Astrocyte of the spinal cord (primary cell): ENCODE data around the gene RNF144A.

Source experiments
- DNase-seq: peaks from one replicate; pipeline ENCODE4 v3.0.0; 2011; ENCODE audit warnings: low read depth, low spot score
- H3K4me3 ChIP-seq: 2 replicates; pipeline ENCODE4 v1.5.1; 2011; ENCODE audit warnings: low read depth, mild to moderate bottlenecking, low read length, moderate library complexity
- in situ Hi-C: cut with HindIII; loops from 2 replicates; pipeline ENCODE4 v1.10.0; 2017; ENCODE audit warnings: low sequenced_read_pairs
- TF ChIP-seq, protein P1 (sequence below): IDR thresholded peaks from 2 replicates; pipeline ENCODE4 v1.5.1; 2012; ENCODE audit warnings: low read depth, mild to moderate bottlenecking, low read length, inconsistent platforms

The RNF144A gene

DNA sequence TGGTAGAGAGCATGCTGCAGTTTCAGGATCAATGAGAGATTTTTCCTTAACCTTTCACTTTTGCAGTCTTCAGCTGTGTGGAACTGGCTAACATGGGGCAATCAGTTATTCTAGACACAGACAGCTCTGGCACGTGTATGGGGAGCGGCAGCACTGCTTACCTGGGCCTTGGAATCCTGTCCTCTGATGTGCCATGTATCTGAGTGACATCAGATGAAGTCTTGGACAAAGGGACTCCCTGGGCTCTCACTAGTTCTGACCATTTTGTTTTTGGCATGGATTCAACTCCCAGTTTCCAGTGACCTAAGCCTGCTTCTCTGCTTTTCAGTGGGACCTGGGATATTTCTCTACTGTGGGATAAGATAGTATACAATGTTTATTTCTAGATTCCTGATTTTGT lies 54.3 kb downstream of the RNF144A start:
- in situ Hi-C loops = no loop called here
- DNase-seq = no peak
- H3K4me3 ChIP-seq = no peak overlapping the region
- TF ChIP-seq, protein P1, sequence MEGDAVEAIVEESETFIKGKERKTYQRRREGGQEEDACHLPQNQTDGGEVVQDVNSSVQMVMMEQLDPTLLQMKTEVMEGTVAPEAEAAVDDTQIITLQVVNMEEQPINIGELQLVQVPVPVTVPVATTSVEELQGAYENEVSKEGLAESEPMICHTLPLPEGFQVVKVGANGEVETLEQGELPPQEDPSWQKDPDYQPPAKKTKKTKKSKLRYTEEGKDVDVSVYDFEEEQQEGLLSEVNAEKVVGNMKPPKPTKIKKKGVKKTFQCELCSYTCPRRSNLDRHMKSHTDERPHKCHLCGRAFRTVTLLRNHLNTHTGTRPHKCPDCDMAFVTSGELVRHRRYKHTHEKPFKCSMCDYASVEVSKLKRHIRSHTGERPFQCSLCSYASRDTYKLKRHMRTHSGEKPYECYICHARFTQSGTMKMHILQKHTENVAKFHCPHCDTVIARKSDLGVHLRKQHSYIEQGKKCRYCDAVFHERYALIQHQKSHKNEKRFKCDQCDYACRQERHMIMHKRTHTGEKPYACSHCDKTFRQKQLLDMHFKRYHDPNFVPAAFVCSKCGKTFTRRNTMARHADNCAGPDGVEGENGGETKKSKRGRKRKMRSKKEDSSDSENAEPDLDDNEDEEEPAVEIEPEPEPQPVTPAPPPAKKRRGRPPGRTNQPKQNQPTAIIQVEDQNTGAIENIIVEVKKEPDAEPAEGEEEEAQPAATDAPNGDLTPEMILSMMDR = no peak

DNA sequence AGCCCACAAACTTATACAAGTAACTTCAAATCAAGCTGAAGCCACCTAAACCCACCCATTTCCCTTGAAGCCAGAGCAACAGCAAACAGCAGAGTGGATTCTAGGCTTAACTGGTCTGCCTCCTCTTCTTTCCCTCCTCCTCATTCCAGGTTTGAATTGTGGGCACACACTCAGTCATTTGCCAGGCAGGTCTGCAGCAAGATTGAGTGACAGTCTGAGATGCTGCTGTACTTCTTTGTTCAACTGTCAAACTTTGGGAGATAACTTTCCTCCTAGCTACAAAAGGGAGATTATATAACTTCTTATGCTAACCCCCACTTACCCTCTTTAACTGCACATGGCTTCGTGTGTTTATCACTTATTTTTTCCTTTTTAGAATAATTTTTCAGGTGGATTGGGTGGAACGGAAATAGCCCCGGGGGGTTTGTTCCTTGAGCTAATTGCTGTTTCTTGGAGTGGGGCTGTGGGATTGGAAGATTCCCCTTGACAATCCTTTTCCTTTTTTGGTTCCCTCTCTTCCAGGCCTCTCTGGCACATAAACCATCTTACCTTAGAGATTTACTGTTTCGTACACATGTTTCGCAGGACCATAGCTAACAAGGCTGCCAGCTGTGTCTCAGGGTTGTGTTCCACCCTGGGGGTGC lies 55.0 kb downstream of the RNF144A start:
- no peak for DNase-seq
- in situ Hi-C loops = no loop called here
- H3K4me3 ChIP-seq = no peak overlapping the region
- TF ChIP-seq, protein P1 = no peak

DNA sequence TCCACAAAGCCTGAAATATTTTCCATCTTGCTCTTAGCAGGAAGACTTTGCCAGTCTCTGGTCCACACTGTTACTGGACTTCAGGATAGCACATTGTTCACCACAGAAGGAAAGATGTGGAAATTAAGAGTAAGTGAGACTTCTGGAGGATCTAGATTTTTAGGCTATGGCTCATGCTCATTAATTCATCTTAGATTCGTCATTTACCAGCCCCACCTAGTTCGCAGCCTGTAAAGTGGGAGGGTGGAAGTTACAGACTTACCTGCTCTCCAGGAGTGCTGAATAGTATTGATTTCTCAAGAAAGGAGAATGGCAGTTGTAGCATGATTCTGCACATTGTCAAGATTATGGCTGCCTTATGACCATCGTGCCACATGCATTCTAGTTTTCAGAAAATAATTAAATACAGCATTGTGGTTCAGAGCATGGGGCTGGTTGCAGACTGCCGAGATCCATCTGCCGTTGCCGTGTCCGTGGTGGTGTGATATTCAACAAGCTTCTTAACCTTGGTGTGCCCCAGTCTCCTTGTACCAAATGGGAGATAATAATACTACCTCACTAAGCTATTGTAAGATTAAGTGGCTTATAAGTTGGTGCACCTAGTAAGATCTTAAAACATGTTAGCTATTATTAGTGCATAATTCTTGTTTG lies 56.8 kb downstream of the RNF144A start:
- TF ChIP-seq, protein P1 = no peak
- in situ Hi-C loops = no loop called here

DNA sequence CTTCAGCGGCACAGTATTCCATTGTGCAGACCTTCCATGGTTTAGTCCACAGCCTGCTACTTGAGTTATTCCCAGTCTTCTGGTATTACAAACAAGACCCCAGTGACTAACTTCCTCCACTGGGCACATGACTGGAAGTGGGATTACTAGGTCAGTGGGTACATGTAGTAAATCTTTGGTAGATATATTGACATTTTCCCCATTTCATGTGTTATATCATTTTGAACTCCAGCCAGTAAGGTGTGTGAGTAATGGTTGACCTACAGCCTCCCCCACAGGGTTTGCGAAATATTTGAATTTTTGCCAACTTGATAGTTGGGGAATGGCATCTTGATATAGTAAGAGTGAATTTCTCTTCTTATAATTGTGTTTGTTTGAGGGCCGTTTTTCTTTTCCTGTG lies 58.8 kb downstream of the RNF144A start:
- no peak overlapping the region for H3K4me3 ChIP-seq
- in situ Hi-C loops = no loop called here
- DNase-seq = peak; percentile 39
- TF ChIP-seq, protein P1 = no peak

More for the DNA sequence above, 56.8 kb downstream of the RNF144A start:
- no peak for DNase-seq
- H3K4me3 ChIP-seq = no peak overlapping the region

DNA sequence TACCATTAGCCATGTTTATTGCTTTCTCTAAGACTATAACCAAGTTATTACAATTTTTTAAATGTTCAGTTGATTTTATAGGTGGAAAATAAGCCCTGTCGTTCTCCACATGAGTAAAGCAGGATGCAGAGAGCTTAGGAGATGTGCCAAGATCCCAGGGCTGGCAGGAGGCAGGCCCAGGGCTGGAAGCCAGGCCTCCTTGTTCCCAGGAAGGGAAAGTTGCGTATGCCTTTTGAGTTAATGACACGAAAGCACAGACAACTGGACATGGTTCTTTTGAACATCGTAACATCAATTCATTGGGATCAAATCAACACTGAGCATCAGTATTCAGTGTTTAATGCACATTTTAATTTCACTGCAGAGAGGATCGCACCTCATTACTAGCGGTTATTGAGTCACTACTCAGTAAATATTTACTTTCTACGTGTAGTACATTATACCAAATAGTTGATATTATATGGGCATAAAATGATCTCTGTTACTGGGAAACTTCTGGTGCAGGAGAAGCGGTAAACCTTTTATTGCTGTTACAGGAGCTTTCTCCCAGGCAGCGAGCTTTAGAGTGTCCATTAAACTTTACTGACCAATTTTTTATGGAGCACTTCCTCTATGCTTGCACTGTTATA lies 60.0 kb downstream of the RNF144A start:
- TF ChIP-seq, protein P1 = no peak
- DNase-seq = peak; percentile 81
- no peak overlapping the region for H3K4me3 ChIP-seq
- in situ Hi-C loops = no loop called here

DNA sequence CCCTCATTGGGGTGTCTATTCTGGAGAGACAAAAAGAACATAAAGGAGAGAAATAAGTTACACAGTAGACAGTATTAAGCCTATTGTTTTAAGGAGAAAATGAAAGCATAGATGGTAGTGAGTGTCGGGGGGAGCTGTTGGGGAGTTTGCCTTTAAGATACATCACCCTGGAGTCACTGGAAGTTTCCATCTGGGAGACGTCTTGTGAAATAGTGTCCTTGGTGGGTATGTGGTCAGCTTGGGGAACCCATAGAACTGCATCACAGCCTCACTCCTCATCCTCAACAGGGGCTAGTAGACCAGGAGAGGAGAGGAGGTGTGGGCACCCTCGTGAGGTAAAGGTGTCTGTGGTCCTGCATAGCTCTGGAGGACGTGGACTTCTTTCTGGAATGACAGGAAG lies 60.6 kb downstream of the RNF144A start:
- no peak for DNase-seq
- no peak overlapping the region for H3K4me3 ChIP-seq
- TF ChIP-seq, protein P1 = no peak
- in situ Hi-C loops = no loop called here
